GM18519 (cell line): ENCODE data around the gene IMMP2L.
"Not testable (repeated sequence)": the region's sequence is repeated elsewhere in the genome, so short reads cannot be mapped to it uniquely, and the experiment has no call there.

Experiments
- ATAC-seq: cut with Tn5 transposase; IDR thresholded peaks from one replicate; pipeline ENCODE4 v1.9.1; 2021; ENCODE audit warnings: mild to moderate bottlenecking, moderate library complexity; ENCODE audit not compliant: unreplicated experiment, low FRiP score

IMMP2L gene

DNA sequence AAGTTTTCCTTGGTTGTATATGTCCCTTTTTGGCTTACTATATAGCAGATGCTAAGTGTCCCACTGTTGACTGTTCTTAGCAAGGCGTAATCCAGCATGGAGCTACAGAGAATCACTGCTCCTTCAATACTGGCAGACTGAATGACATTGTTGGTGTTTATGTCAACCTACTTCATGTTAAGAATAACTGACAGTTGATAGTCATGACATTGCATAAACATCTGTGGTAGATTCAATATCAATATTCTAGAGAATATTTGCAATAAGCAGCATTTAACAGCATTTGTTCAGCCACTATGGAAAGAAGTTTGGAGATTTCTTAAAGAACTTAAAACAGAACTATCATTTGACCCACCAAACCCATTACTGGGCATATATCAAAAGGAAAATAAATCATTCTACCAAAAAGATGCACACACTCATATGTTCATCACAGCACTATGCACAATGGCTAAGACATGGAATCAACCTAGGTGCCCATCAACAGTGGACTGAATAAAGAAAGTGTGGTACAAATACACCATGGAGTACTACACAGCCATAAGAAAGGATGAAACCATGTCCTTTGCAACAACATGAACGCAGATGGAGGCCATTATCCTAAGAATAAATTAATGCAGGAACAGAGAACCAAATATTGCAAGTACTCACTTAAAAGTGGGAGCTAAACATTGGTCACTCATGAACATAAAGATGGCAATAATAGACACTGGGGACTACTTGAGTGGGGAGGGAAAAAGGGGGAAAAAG lies 88.7 kb downstream of the IMMP2L start:
- no peak for ATAC-seq

DNA sequence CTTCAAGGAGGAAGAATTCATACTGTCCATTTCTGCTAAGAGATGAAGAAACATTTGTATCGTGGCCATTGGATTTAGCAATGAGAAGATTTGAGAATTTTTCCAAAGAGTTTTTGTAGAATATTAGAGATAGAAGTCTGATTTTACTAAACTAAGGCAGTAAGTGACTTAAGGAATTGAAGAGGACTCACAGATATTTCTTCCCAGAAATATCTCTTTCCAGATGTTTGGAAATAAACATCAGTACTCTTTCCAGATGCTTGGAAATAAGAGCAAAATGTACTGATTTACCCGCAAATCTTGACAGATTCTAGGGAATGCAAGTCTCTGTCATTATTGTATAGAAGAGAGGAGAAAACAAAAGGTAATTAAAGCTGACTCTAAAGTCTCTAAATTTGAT lies 91.3 kb downstream of the IMMP2L start:
- no peak for ATAC-seq

DNA sequence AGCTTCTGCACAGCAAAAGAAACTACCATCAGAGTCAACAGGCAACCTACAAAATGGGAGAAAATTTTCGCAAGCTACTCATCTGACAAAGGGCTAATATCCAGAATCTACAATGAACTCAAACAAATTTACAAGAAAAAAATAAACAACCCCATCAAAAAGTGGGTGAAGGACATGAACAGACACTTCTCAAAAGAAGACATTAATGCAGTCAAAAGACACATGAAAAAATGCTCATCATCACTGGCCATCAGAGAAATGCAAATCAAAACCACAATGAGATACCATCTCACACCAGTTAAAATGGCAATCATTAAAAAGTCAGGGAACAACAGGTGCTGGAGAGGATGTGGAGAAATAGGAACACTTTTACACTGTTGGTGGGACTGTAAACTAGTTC lies 92.4 kb downstream of the IMMP2L start:
- not testable (repeated sequence) for ATAC-seq

DNA sequence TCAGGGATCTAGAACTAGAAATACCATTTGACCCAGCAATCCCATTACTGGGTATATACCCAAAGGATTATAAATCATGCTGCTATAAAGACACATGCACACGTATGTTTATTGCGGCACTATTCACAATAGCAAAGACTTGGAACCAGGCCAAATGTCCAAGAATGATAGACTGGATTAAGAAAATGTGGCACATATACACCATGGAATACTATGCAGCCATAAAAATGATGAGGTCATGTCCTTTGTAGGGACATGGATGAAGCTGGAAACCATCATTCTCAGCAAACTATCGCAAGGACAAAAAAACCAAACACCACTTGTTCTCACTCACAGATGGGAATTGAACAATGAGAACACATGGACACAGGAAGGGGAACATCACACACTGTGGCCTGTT lies 96.5 kb downstream of the IMMP2L start:
- ATAC-seq, result not testable (repeated sequence)

DNA sequence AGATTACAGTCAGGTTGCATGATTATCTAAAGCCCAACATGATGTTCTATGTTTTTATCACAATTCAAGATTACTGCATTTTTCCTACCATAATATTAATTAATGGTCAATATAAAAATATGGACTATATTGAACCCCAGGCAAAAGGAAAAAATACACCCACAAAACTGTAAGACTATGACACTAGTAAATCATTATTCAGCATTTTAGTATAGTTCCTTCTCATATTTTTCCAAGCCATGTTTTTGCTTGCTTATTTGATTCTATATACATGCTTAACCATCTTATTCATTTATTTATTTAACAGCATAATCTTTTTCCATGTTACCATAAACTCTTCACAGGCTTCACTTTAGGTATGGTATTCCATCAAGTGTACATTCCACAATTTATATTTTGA lies 101.6 kb downstream of the IMMP2L start:
- ATAC-seq, result no peak

DNA sequence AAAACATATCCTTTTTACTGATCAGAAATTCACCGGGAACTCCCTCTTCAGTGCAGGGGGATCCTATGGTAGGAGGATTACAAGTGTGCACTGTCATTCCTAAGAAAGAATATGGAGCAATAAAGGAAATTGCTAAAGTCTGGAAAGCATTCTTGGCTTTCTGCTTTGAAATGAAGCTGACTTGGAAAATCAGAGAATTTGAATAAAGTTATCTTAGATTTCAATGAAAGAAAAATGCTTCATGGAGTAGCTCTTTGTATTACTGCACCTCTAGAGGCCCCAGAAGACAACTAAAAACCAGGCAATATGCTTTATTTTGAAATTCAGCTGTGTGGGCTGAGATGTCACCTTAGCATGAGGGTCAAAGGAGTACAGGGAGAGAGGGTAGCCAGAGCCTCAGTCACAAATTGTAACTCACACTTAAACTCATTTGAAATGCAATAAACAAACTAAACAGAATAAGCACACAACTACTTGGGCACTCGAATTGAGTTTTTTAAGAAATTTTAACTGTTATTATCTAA lies 102.5 kb downstream of the IMMP2L start:
- ATAC-seq, result no peak

DNA sequence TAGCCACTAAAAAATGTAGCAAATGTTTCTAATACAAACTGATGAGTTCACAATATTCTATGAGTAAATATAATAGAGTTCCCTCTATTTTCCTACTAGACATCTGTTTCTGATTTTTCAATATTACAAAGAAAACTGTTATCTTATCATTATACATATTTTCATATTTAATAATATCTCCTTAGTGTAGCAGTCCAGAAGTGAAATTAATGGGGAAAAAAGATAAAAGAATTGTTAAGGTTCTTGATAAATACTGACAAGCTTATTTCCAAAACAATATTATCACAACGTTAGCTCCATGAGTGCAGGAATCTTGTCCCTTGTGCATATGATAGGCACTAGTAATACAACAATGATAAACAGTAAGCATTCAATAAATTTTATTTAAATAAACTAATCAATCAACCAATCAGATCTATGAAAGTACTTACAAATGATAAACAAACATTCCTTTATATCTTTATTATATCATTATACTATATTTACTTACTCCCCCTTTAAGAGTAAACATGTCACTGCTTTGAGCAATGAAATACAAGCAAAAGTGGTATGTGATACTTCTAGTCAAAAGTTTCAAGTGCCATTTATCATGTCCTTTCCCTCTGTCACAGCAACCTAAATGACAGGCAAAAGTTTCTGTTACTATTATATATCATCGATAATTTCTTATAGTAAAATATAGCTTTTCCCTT lies 103.1 kb downstream of the IMMP2L start:
- ATAC-seq, result no peak

DNA sequence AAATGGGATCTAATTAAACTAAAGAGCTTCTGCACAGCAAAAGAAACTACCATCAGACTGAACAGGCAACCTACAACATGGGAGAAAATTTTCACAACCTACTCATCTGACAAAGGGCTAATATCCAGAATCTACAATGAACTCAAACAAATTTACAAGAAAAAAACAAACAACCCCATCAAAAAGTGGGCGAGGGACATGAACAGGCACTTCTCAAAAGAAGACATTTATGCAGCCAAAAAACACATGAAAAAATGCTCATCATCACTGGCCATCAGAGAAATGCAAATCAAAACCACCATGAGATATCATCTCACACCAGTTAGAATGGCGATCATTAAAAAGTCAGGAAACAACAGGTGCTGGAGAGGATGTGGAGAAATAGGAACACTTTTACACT lies 111.6 kb downstream of the IMMP2L start:
- ATAC-seq, result not testable (repeated sequence)

DNA sequence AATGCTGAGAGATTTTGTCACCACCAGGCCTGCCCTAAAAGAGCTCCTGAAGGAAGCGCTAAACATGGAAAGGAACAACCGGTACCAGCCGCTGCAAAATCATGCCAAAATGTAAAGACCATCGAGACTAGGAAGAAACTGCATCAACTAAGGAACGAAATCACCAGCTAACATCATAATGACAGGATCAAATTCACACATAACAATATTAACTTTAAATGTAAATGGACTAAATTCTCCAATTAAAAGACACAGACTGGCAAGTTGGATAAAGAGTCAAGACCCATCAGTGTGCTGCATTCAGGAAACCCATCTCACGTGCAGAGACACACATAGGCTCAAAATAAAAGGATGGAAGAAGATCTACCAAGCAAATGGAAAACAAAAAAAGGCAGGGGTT lies 114.8 kb downstream of the IMMP2L start:
- not testable (repeated sequence) for ATAC-seq

DNA sequence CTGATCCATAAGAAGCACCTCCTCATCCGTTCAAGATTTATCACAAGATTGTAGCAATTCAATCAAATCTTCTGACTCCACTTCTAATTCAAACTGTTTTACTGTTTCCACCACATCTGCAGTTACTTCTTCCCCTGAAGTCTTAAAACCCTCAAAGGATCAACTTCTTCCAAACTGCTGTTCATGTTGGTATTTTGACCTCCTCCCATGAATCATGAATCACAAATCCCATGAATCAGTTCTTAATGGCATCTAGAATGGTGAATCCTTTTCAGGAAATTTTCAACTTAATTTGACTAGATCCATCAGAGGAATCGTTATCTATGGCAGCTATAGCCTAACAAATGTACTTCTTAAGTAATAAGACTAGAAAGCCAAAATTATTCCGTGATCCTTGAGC lies 122.3 kb downstream of the IMMP2L start:
- ATAC-seq, result no peak

DNA sequence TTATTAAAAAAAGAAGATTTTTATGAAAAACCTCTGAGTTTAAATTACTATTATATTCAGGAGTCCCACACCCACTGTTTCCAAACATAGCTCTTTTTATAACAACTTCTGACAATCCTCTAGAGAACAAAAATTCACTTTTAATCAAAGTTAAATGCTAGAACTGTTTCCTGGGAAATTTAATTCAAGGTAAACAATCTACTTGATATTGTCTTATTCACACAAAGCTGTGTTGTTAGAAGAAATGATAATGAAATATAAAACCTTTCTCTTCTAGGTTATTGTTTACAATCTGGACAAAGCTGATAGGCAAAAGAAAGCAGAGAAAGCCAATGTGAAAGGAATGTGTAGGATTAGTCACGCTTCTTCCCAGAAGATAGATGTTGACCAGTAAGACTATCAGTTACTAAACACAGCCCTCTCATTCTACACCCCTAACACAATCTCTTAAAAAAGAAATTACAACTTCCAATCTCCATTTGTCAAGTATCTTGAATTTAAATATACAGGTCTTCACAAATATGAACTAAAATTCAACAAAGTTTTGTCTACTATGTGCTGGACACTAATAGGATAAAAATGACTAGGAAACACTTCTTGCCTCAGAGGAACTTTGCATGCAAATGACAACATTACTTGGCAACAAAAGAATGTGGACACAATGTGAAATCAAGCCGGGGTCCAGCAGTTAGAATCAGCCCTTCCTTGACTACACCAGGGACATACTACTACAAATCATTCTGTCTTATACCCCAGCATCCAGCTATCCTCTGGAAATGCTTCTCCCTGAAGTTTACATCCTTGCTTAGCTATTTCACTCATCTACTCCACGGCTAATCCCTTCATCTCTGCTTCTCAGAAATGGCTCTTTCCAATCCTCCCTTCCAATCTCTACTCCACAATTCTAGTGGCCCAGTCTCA lies 123.7 kb downstream of the IMMP2L start:
- no peak for ATAC-seq

DNA sequence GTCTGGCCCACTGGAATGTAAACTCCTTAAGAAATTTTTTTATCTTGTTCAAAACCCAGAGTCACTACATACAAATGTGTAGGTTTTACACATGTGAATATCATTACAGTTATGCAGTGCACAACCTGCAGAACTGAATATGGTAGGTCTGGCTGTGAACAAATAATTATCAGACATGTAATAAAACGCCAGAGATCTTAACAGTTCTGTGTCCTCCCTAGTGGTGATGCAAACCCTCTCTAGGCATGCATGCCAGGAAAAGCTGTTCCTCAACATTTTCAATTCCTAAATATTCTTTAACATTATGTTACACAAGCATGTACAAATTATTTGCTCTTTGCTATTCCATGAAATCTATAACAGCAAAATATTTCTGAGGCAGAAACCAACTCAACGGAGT lies 124.6 kb downstream of the IMMP2L start:
- ATAC-seq, result no peak

DNA sequence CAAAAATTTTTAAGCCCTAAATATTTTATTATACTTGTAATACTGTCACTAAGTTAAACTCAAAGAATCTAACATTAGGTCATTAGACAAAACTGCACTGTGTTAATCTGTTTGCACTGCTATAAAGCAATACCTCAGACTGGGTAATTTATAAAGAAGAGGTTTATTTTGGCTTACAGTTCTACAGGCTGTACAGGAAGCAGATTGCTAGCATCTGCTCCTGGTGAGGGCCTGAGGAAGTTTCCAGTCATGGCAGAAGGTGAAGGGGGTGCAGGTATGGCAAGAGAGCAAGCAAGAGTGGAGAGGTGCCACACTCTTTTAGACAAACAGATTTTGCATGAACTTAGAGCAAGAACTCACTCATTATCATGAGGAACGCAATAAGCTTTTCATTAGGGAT lies 125.7 kb downstream of the IMMP2L start:
- ATAC-seq, result no peak

DNA sequence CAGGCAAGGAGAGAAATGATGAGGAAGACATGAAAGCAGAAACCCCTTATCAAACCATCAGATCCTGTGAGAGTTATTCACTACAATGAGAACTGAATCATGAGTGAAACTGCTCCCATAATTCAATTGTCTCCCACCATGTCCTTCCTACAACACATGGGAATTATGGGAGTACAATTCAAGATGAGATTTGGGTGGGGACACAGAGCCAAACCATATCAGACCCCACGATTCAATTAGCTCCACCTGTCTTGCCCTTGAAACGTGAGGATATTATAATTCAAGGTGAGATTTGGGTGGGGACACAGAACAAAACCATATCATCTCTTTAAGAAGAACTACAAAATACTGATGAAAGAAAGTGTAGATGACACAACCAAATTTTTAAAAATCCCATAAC lies 128.9 kb downstream of the IMMP2L start:
- ATAC-seq, result no peak

DNA sequence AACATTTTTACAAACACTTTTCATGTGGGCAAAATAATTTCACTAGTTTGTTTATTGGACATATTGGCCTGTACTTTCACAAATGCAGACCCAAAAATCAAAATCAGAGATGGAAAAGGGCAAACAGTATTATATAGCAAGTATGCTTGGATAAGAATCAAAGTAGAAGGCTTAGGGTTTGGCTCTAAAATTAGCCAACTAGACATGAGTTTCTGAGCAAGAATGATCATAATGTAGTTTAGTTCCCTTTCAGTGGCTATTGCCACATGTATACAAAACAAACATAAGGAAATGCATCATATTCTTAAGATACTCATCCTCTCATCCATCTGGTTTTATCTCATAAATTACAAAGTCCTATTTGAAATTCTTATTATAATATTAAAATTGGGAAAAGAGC lies 132.5 kb downstream of the IMMP2L start:
- no peak for ATAC-seq

DNA sequence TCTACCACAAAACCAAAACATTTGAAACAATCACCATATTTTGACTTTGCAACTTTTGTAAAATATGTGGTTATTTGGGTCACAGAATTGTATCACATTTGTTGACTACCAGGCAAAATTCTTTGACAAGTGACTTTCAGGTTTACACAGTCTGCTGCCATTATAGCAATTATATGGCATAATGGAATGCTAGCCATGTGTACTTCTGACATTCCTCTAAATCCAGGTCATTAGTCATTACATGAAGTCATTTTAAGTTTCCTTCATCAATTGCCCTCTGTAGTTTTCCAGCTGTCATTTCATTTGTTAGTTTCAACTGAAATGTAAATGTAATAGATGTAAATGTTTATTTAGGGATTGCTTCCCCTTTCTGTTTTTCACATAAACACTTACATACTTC lies 137.5 kb downstream of the IMMP2L start:
- ATAC-seq, result no peak

DNA sequence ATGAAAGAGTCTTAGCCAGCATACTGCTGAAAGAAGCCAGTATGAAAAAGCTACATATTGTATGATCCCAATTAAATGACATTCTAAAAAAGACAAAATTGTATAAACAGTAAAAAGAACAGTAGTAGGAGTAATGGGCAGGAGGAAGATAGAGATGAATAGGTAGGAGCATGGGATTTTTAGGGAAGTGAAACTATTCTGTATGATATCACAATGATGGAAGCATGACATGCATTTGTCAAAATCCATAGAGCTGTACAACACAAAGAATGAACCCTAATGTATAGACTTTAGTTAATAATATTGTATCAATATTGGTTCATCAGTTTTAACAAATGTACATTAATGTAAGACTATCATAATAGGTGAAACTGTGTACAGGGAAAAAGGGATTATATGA lies 147.9 kb downstream of the IMMP2L start:
- no peak for ATAC-seq

DNA sequence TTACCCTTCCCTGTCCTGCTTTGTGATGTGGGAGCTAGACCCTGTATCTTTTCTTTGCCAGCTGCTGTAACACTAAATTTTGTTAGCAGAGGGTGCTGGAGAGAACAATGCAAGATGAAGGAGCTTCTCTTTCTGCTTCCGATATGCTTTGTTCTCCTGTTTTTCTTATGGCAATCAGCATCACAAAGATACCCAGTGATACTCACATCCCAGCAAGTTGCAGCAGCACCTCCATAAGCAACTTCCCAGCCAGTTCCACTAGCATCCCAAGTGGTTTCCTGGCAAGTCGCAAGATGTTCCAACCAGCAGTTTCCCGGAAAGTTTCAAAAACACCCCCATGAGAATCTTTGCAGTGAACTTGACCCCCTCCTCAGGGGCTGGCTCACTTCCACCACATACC lies 148.6 kb downstream of the IMMP2L start:
- ATAC-seq, result no peak

DNA sequence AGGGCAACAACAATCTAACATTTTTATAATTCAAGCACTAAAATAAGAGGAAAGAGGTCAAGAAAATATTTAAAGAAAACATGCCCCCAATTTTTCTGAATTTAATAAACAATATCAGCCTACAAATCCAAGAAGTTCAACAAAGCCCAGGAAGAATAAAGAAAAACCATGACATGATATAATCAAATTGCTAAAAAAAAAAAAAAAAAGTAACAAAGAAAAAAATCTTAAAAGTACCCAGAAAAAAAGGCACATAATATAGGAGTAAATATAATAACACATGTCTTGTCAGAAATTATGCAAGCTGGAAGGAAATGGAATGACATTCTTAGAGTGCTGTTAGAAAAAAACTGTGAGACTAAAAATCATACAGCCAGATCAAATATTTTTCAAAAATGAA lies 151.4 kb downstream of the IMMP2L start:
- no peak for ATAC-seq

DNA sequence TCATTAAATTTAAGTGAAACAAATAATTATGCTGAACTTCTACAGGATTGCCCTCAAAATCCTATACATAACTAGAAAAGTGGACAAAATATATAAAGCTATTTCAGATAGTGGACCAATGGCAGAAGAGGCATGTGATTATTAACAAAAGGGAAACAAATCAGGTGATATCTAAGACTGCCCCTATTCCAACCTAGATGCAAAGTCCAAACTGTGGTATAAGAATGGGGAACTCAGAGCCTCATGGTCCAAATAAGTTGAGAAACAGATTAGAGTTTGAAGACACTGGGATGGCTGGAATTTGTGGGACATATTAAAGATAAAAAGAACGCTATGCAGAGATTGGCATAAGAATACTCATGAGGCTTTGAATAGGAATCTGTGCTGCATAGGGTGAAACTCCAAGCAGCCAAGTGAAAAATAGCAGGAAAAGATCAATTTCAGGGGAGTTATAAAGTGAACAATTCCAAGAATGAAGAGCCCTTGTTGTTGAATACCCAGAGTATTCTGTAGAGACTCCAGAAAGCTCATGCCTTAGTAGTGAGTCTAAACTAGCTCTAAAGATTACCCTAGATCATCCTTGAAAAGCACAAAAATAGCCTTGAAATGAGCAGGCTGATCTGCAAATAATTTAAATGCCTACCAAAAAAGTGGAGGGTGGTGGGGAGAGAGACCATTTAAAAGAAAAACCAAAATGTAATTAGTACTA lies 152.4 kb downstream of the IMMP2L start:
- no peak for ATAC-seq
